ENCODE data around the gene NELL1. TPM values are rescaled to one million over a fixed set of nuclear protein-coding genes. Genes with fewer than 3 reads are reported as not detected.

NELL1 gene
- total RNA-seq, 2 experiments from 2014 or later = not detected

GRCh38 chr11:21037850-21038249 is 368.5 kb downstream of the NELL1 start:
- Mint-ChIP-seq H3K27me3 (no peaks in the 10 kb centered on the region), H3K27ac (no peak overlapping the region), H3K4me1 (no peaks in the 10 kb centered on the region), H3K36me3 (no peaks in the 10 kb centered on the region), H3K4me3 (no peak overlapping the region), H3K9me3 (ENCODE audit: low read depth) (peaks cover 7% of the 10 kb centered on the region)
- no peak for DNase-seq
- CTCF ChIA-PET = no interaction called here
- no peak for ATAC-seq

- Mint-ChIP-seq H3K9me3 (ENCODE audit: low read depth) (peaks cover 7% of the 10 kb centered on the region), H3K27ac (no peak overlapping the region), H3K4me3 (no peak overlapping the region), H3K36me3 (no peaks in the 10 kb centered on the region), H3K4me1 (no peaks in the 10 kb centered on the region), H3K27me3 (no peaks in the 10 kb centered on the region)
- ATAC-seq (no peak), DNase-seq (no peak)
- CTCF ChIA-PET = no interaction called here
Measured at GRCh38 chr11:21038801-21039200, 369.4 kb downstream of the NELL1 start.

GRCh38 chr11:21040630-21041029 is 371.2 kb downstream of the NELL1 start:
- CTCF ChIA-PET = no interaction called here
- H3K36me3 Mint-ChIP-seq = no peaks in the 10 kb centered on the region
- H3K4me1 Mint-ChIP-seq = no peaks in the 10 kb centered on the region
- peaks cover 4% of the 10 kb centered on the region for H3K9me3 Mint-ChIP-seq (ENCODE audit: low read depth)
- no peak overlapping the region for H3K4me3 Mint-ChIP-seq
- ATAC-seq (no peak), DNase-seq (no peak)
- no peaks in the 10 kb centered on the region for H3K27me3 Mint-ChIP-seq
- H3K27ac Mint-ChIP-seq = no peak overlapping the region

- H3K36me3 Mint-ChIP-seq = no peaks in the 10 kb centered on the region
- H3K27ac Mint-ChIP-seq = no peak overlapping the region
- no peak for DNase-seq
- no peaks in the 10 kb centered on the region for H3K4me1 Mint-ChIP-seq
- no peak for ATAC-seq
- H3K27me3 Mint-ChIP-seq = no peaks in the 10 kb centered on the region
- no peak overlapping the region for H3K4me3 Mint-ChIP-seq
- CTCF ChIA-PET = no interaction called here
- H3K9me3 Mint-ChIP-seq (ENCODE audit: low read depth) = no peaks in the 10 kb centered on the region
Measured at GRCh38 chr11:21048626-21049025, 379.2 kb downstream of the NELL1 start.

- no peak for ATAC-seq
- DNase-seq = no peak
- Mint-ChIP-seq H3K9me3 (ENCODE audit: low read depth) (no peaks in the 10 kb centered on the region), H3K36me3 (no peaks in the 10 kb centered on the region), H3K4me3 (no peak overlapping the region), H3K4me1 (no peaks in the 10 kb centered on the region), H3K27me3 (no peaks in the 10 kb centered on the region), H3K27ac (no peak overlapping the region)
- CTCF ChIA-PET = no interaction called here
Measured at GRCh38 chr11:21053466-21053865, 384.1 kb downstream of the NELL1 start.

GRCh38 chr11:21056644-21057043 is 387.3 kb downstream of the NELL1 start:
- DNase-seq (no peak), ATAC-seq (no peak)
- H3K27me3 Mint-ChIP-seq = no peaks in the 10 kb centered on the region
- H3K4me3 Mint-ChIP-seq = no peak overlapping the region
- no peak overlapping the region for H3K27ac Mint-ChIP-seq
- CTCF ChIA-PET = no interaction called here
- H3K9me3 Mint-ChIP-seq (ENCODE audit: low read depth) = peaks cover 2% of the 10 kb centered on the region
- H3K4me1 Mint-ChIP-seq = no peaks in the 10 kb centered on the region
- H3K36me3 Mint-ChIP-seq = no peaks in the 10 kb centered on the region

- DNase-seq (no peak), ATAC-seq (no peak)
- no peaks in the 10 kb centered on the region for H3K4me1 Mint-ChIP-seq
- no peak overlapping the region for H3K27ac Mint-ChIP-seq
- peaks cover 2% of the 10 kb centered on the region for H3K9me3 Mint-ChIP-seq (ENCODE audit: low read depth)
- no peaks in the 10 kb centered on the region for H3K27me3 Mint-ChIP-seq
- no peak overlapping the region for H3K4me3 Mint-ChIP-seq
- CTCF ChIA-PET = no interaction called here
- H3K36me3 Mint-ChIP-seq = no peaks in the 10 kb centered on the region
Measured at GRCh38 chr11:21059879-21060278, 390.5 kb downstream of the NELL1 start.

- Mint-ChIP-seq H3K27ac (no peak overlapping the region), H3K27me3 (no peaks in the 10 kb centered on the region), H3K4me1 (no peaks in the 10 kb centered on the region), H3K4me3 (no peak overlapping the region), H3K9me3 (ENCODE audit: low read depth) (peaks cover 4% of the 10 kb centered on the region), H3K36me3 (no peaks in the 10 kb centered on the region)
- CTCF ChIA-PET = no interaction called here
- no peak for ATAC-seq
- no peak for DNase-seq
Measured at GRCh38 chr11:21066030-21066429, 396.6 kb downstream of the NELL1 start.

GRCh38 chr11:21068886-21069285 is 399.5 kb downstream of the NELL1 start:
- Mint-ChIP-seq H3K4me3 (no peak overlapping the region), H3K36me3 (no peaks in the 10 kb centered on the region), H3K4me1 (no peaks in the 10 kb centered on the region), H3K27me3 (no peaks in the 10 kb centered on the region), H3K9me3 (ENCODE audit: low read depth) (peaks cover 4% of the 10 kb centered on the region), H3K27ac (no peak overlapping the region)
- CTCF ChIA-PET = no interaction called here
- ATAC-seq = no peak
- no peak for DNase-seq

- CTCF ChIA-PET = no interaction called here
- Mint-ChIP-seq H3K4me1 (no peaks in the 10 kb centered on the region), H3K27ac (no peak overlapping the region), H3K27me3 (no peaks in the 10 kb centered on the region), H3K4me3 (no peak overlapping the region), H3K36me3 (no peaks in the 10 kb centered on the region), H3K9me3 (ENCODE audit: low read depth) (peaks cover 4% of the 10 kb centered on the region)
- no peak for ATAC-seq
- DNase-seq = no peak
Measured at GRCh38 chr11:21069909-21070308, 400.5 kb downstream of the NELL1 start.

GRCh38 chr11:21072558-21072957 is 403.2 kb downstream of the NELL1 start:
- no peak overlapping the region for H3K27ac Mint-ChIP-seq

GRCh38 chr11:21082853-21083252 is 413.5 kb downstream of the NELL1 start:
- DNase-seq = no peak
- CTCF ChIA-PET = no interaction called here
- Mint-ChIP-seq H3K4me1 (no peaks in the 10 kb centered on the region), H3K36me3 (no peaks in the 10 kb centered on the region), H3K4me3 (no peak overlapping the region), H3K27ac (no peak overlapping the region), H3K27me3 (no peaks in the 10 kb centered on the region), H3K9me3 (ENCODE audit: low read depth) (no peaks in the 10 kb centered on the region)
- no peak for ATAC-seq

More at GRCh38 chr11:21072558-21072957, 403.2 kb downstream of the NELL1 start:
- ATAC-seq = no peak
- H3K36me3 Mint-ChIP-seq = no peaks in the 10 kb centered on the region
- no peaks in the 10 kb centered on the region for H3K27me3 Mint-ChIP-seq
- no peak for DNase-seq
- H3K4me3 Mint-ChIP-seq = no peak overlapping the region
- H3K4me1 Mint-ChIP-seq = no peaks in the 10 kb centered on the region
- CTCF ChIA-PET = no interaction called here
- peaks cover 4% of the 10 kb centered on the region for H3K9me3 Mint-ChIP-seq (ENCODE audit: low read depth)

GRCh38 chr11:21088930-21089329 is 419.5 kb downstream of the NELL1 start:
- Mint-ChIP-seq H3K36me3 (no peaks in the 10 kb centered on the region), H3K9me3 (ENCODE audit: low read depth) (peaks cover under 1% of the 10 kb centered on the region), H3K27ac (no peak overlapping the region), H3K4me3 (no peak overlapping the region), H3K4me1 (peaks cover 2% of the 10 kb centered on the region), H3K27me3 (no peaks in the 10 kb centered on the region)
- no peak for ATAC-seq
- DNase-seq = no peak
- CTCF ChIA-PET = no interaction called here

- CTCF ChIA-PET = no interaction called here
- Mint-ChIP-seq H3K27me3 (no peaks in the 10 kb centered on the region), H3K9me3 (ENCODE audit: low read depth) (peaks cover 12% of the 10 kb centered on the region), H3K4me1 (no peaks in the 10 kb centered on the region), H3K4me3 (no peak overlapping the region), H3K36me3 (no peaks in the 10 kb centered on the region), H3K27ac (no peak overlapping the region)
- no peak for DNase-seq
- ATAC-seq = no peak
Measured at GRCh38 chr11:21104641-21105040, 435.3 kb downstream of the NELL1 start.

GRCh38 chr11:21105196-21105917 is 436.0 kb downstream of the NELL1 start:
- CTCF ChIA-PET = no interaction called here

More at GRCh38 chr11:21105196-21105917, 436.0 kb downstream of the NELL1 start:
- ATAC-seq (no peak), DNase-seq (no peak)
- Mint-ChIP-seq H3K9me3 (ENCODE audit: low read depth) (peaks cover 11% of the 10 kb centered on the region), H3K4me1 (no peaks in the 10 kb centered on the region), H3K27ac (no peak overlapping the region), H3K36me3 (no peaks in the 10 kb centered on the region), H3K4me3 (no peak overlapping the region), H3K27me3 (no peaks in the 10 kb centered on the region)
